ENCODE measurements around the gene TP73.

DNA sequence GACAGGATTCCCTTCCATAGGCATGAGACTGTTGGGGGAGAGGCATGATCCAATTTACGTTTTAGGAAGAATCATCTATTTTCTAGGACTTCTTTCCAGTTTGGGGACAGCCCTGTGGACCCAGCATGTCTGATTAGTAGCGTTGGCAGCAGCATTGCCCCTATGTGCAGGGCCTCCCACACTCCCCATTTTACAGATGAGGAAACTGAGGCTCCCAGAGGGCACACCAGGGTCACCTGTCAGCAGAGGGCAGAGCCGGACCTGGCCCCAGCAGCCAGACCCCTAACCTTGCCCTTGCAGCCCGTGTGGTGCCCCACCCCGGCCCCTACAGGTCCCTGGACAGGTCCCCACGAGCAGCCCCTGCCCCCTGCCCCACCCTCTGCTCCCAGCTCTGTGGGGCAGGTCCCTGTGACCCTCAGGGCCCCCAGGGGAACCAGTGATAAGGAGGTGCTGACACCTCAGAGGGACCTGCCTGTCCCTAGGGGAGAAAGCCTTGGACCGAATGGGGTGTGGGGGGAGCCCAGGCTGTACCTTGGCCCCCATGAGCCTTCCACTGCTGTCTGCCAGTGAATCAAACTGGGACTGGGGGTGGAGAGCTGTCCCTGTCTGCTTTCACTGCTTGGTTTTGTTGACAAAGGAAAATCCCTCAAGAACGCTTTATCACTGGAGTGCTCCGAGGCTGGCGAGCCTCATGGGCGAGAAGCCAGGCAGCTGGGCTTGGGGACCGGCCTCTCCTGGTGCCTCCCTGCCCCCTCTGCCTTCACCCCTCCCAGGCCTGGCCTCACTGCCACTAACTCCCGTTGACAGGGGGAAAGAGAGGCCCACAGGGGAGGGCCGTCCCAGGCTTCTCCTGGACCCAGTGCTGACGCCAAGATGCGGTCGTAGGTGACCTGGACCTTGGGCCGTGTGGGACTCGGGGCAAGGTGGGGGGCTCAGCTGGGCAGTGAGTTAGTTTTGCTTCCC, 60.5 kb downstream of the TP73 start:
- no peak for TF ChIP-seq CTCF (IDR thresholded peaks at IDR 0.05)
- TF ChIP-seq EZH2 (IDR thresholded peaks at IDR 0.05; ENCODE audit: borderline replicate concordance, insufficient read depth, low read depth, low read length, poor library complexity, severe bottlenecking): no peak

Measured in B cell (primary cell).